PC-9 (cell line): ENCODE results near the gene RAP1GAP2.

Experiments
- CTCF ChIP-seq: fragments of 200-600 bp; sonication (generic); conservative IDR thresholded peaks from 2 replicates; pipeline ENCODE4 v1.6.1; 2017; ENCODE audit warnings: mixed run types, antibody characterized with exemption, mild to moderate bottlenecking, moderate library complexity
- EZH2 ChIP-seq: fragments of 200-600 bp; sonication (generic); IDR thresholded peaks from 2 replicates; pipeline ENCODE4 v1.8.0; 2017; ENCODE audit warnings: antibody characterized with exemption, low read depth

- TF ChIP-seq CTCF (no peak), EZH2 (no peak)
Measured at GRCh38 chr17:2875608-2876007, 79.4 kb downstream of the RAP1GAP2 start.
